KMS-11 (cell line): ENCODE data around the gene EPHB1.

Source experiments
- H2AFZ ChIP-seq: fragments of 200-600 bp; sonication (generic); 2 replicates; pipeline ENCODE4 v1.6.1; 2016; ENCODE audit warnings: antibody characterized with exemption, mixed run types, low read depth
- H3K27ac ChIP-seq: fragments of 200-600 bp; sonication (generic); 2 replicates; pipeline ENCODE4 v1.6.1; 2016; ENCODE audit warnings: mild to moderate bottlenecking, mixed run types
- H3K27me3 ChIP-seq: fragments of 200-600 bp; sonication (generic); 2 replicates; pipeline ENCODE4 v1.6.1; 2017; ENCODE audit warnings: mild to moderate bottlenecking, low read depth, mixed run types, moderate library complexity; ENCODE audit not compliant: insufficient read depth
- H3K36me3 ChIP-seq: fragments of 200-600 bp; sonication (generic); 2 replicates; pipeline ENCODE4 v1.6.1; 2017; ENCODE audit warnings: mild to moderate bottlenecking, mixed run types; ENCODE audit not compliant: insufficient read depth
- H3K4me1 ChIP-seq: fragments of 200-600 bp; sonication (generic); 2 replicates; pipeline ENCODE4 v1.6.1; 2016; ENCODE audit warnings: mild to moderate bottlenecking, low read depth, mixed run types; ENCODE audit not compliant: poor library complexity, severe bottlenecking
- H3K4me2 ChIP-seq: fragments of 200-600 bp; sonication (generic); 2 replicates; pipeline ENCODE4 v1.7.0; 2016; ENCODE audit warnings: mild to moderate bottlenecking, mixed run types
- H3K4me3 ChIP-seq: fragments of 200-600 bp; sonication (generic); IDR thresholded peaks from 2 replicates; pipeline ENCODE4 v1.6.1; 2017; ENCODE audit warnings: low read depth, low read length, mixed read lengths; ENCODE audit not compliant: insufficient read depth
- H3K79me2 ChIP-seq: fragments of 200-600 bp; sonication (generic); 2 replicates; pipeline ENCODE4 v1.6.1; 2016; ENCODE audit warnings: low read depth, mixed run types; ENCODE audit not compliant: insufficient read depth
- H3K9ac ChIP-seq: fragments of 200-600 bp; sonication (generic); 2 replicates; pipeline ENCODE4 v1.6.1; 2016; ENCODE audit warnings: mild to moderate bottlenecking, mixed run types
- H4K20me1 ChIP-seq: fragments of 200-600 bp; sonication (generic); 2 replicates; pipeline ENCODE4 v1.6.1; 2016; ENCODE audit warnings: mild to moderate bottlenecking, mixed run types; ENCODE audit not compliant: insufficient read depth
- TF ChIP-seq, protein P1 (sequence below): fragments of 200-600 bp; sonication (generic); conservative IDR thresholded peaks from 2 replicates; pipeline ENCODE4 v1.6.1; 2017; ENCODE audit warnings: low read depth, mild to moderate bottlenecking, antibody characterized with exemption, low read length, moderate library complexity, mixed read lengths

Gene EPHB1

DNA sequence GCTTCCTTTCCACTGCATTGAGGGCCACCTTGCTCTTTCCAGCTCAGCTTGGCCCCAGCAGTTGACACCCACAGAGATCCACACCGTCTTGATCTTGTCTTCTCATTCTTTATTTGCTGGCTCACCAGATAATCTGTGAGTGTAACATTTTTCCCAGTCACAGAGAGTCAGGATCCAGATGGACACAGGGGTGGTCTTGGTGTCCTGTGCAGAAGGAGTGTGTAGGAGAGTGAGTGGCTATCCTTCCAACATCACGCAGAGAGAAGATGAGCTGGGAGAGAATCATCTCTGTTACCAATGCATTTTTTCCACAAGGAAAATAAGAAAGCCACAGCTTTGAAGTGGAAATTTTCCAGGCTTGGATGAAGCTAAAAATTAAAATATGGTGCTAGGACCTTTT, 100.1 kb downstream of the EPHB1 start:
- Histone ChIP-seq H2AFZ (no peak overlapping the region), H3K27me3 (no peaks in the 10 kb centered on the region), H3K79me2 (no peaks in the 10 kb centered on the region), H3K4me3 (no peak overlapping the region), H3K4me1 (no peaks in the 10 kb centered on the region), H4K20me1 (no peaks in the 10 kb centered on the region), H3K9ac (no peak overlapping the region), H3K27ac (no peak overlapping the region), H3K4me2 (no peak overlapping the region), H3K36me3 (no peaks in the 10 kb centered on the region)
- TF ChIP-seq, protein P1, sequence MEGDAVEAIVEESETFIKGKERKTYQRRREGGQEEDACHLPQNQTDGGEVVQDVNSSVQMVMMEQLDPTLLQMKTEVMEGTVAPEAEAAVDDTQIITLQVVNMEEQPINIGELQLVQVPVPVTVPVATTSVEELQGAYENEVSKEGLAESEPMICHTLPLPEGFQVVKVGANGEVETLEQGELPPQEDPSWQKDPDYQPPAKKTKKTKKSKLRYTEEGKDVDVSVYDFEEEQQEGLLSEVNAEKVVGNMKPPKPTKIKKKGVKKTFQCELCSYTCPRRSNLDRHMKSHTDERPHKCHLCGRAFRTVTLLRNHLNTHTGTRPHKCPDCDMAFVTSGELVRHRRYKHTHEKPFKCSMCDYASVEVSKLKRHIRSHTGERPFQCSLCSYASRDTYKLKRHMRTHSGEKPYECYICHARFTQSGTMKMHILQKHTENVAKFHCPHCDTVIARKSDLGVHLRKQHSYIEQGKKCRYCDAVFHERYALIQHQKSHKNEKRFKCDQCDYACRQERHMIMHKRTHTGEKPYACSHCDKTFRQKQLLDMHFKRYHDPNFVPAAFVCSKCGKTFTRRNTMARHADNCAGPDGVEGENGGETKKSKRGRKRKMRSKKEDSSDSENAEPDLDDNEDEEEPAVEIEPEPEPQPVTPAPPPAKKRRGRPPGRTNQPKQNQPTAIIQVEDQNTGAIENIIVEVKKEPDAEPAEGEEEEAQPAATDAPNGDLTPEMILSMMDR, result no peak

- Histone ChIP-seq H3K36me3 (no peaks in the 10 kb centered on the region), H3K27ac (no peak overlapping the region), H3K4me1 (peaks cover 9% of the 10 kb centered on the region), H3K27me3 (no peaks in the 10 kb centered on the region), H3K79me2 (no peaks in the 10 kb centered on the region), H3K4me3 (no peak overlapping the region), H3K9ac (no peak overlapping the region), H4K20me1 (no peaks in the 10 kb centered on the region), H3K4me2 (no peak overlapping the region), H2AFZ (no peak overlapping the region)
- TF ChIP-seq, protein P1, result no peak
Observed at GRCh38 chr3:134896141-134896540, 101.1 kb downstream of the EPHB1 start.

- Histone ChIP-seq H3K36me3 (no peaks in the 10 kb centered on the region), H3K27me3 (no peaks in the 10 kb centered on the region), H3K4me1 (peaks cover 14% of the 10 kb centered on the region), H3K4me2 (no peak overlapping the region), H3K9ac (no peak overlapping the region), H3K4me3 (no peak overlapping the region), H4K20me1 (no peaks in the 10 kb centered on the region), H2AFZ (no peak overlapping the region), H3K79me2 (no peaks in the 10 kb centered on the region), H3K27ac (no peak overlapping the region)
- TF ChIP-seq, protein P1, result no peak
Observed at GRCh38 chr3:134896696-134897095, 101.6 kb downstream of the EPHB1 start.

- Histone ChIP-seq H3K4me2 (no peak overlapping the region), H3K36me3 (no peaks in the 10 kb centered on the region), H3K4me1 (peaks cover 23% of the 10 kb centered on the region), H3K9ac (no peak overlapping the region), H3K27me3 (no peaks in the 10 kb centered on the region), H3K79me2 (no peaks in the 10 kb centered on the region), H3K4me3 (no peak overlapping the region), H3K27ac (no peak overlapping the region), H2AFZ (no peak overlapping the region), H4K20me1 (no peaks in the 10 kb centered on the region)
- TF ChIP-seq, protein P1, result no peak
Observed at GRCh38 chr3:134897391-134898141, 102.5 kb downstream of the EPHB1 start.
